GM12891 (cell line): ENCODE data around the gene KCNN4.

Experiments
- POLR2A ChIP-seq: IDR thresholded peaks from 2 replicates; pipeline ENCODE4 v1.6.1; 2011; ENCODE audit warnings: low read depth, low read length, control low read depth
- POLR2AphosphoS5 ChIP-seq: IDR thresholded peaks from 2 replicates; pipeline ENCODE4 v1.6.1; 2011; ENCODE audit warnings: low read depth, low read length, control low read depth
- SPI1 ChIP-seq: IDR thresholded peaks from 2 replicates; pipeline ENCODE4 v1.6.1; 2011; ENCODE audit warnings: low read depth, low read length, control low read depth
- TAF1 ChIP-seq: IDR thresholded peaks from 2 replicates; pipeline ENCODE4 v1.6.1; 2011; ENCODE audit warnings: low read depth, low read length, control low read depth

- TF ChIP-seq POLR2A (no peak), SPI1 (no peak), TAF1 (no peak), POLR2AphosphoS5 (no peak)
Observed at GRCh38 chr19:43723588-43723987, 57.2 kb downstream of the KCNN4 start.
